ENCODE data around the gene LMO1.
A peak's percentile ranks its signal among the peaks of the same experiment; 100 is the strongest.

Gene LMO1

GRCh38 chr11:8263109-8263768 lies 439 bp downstream of the LMO1 start:
- peak overlapping the region; percentile 39 for H3K4me3 ChIP-seq (ENCODE audit: low read length)
- no peak for DNase-seq (ENCODE audit: low read depth)

GRCh38 chr11:8262552-8263108 lies 1.0 kb downstream of the LMO1 start:
- peak overlapping the region; percentile 43 for H3K4me3 ChIP-seq (ENCODE audit: low read length)
- no peak for DNase-seq (ENCODE audit: low read depth)
- no peak for TF ChIP-seq CTCF (conservative IDR thresholded peaks at IDR 0.05; ENCODE audit: low read depth, low read length)

More at GRCh38 chr11:8263109-8263768, 439 bp downstream of the LMO1 start:
- no peak for TF ChIP-seq CTCF (conservative IDR thresholded peaks at IDR 0.05; ENCODE audit: low read depth, low read length)

- peak overlapping the region; percentile 43 for H3K4me3 ChIP-seq (ENCODE audit: low read length)
- no peak for TF ChIP-seq CTCF (conservative IDR thresholded peaks at IDR 0.05; ENCODE audit: low read depth, low read length)
- DNase-seq (ENCODE audit: low read depth), result no peak
Observed at GRCh38 chr11:8261921-8262551, 1.6 kb downstream of the LMO1 start.

- no peak for DNase-seq (ENCODE audit: low read depth)
- H3K4me3 ChIP-seq (ENCODE audit: low read length), result no peak overlapping the region
- no peak for TF ChIP-seq CTCF (conservative IDR thresholded peaks at IDR 0.05; ENCODE audit: low read depth, low read length)
Observed at GRCh38 chr11:8261291-8261690, 2.4 kb downstream of the LMO1 start.

GRCh38 chr11:8260202-8260966 lies 3.3 kb downstream of the LMO1 start:
- TF ChIP-seq CTCF (conservative IDR thresholded peaks at IDR 0.05; ENCODE audit: low read depth, low read length), result no peak
- no peak for DNase-seq (ENCODE audit: low read depth)

GRCh38 chr11:8259306-8259959 lies 4.2 kb downstream of the LMO1 start:
- H3K4me3 ChIP-seq (ENCODE audit: low read length), result no peak overlapping the region
- no peak for DNase-seq (ENCODE audit: low read depth)
- TF ChIP-seq CTCF (conservative IDR thresholded peaks at IDR 0.05; ENCODE audit: low read depth, low read length), result no peak

More at GRCh38 chr11:8260202-8260966, 3.3 kb downstream of the LMO1 start:
- no peak overlapping the region for H3K4me3 ChIP-seq (ENCODE audit: low read length)
